ENCODE measurements around the gene CCDC187.

CCDC187 gene

DNA sequence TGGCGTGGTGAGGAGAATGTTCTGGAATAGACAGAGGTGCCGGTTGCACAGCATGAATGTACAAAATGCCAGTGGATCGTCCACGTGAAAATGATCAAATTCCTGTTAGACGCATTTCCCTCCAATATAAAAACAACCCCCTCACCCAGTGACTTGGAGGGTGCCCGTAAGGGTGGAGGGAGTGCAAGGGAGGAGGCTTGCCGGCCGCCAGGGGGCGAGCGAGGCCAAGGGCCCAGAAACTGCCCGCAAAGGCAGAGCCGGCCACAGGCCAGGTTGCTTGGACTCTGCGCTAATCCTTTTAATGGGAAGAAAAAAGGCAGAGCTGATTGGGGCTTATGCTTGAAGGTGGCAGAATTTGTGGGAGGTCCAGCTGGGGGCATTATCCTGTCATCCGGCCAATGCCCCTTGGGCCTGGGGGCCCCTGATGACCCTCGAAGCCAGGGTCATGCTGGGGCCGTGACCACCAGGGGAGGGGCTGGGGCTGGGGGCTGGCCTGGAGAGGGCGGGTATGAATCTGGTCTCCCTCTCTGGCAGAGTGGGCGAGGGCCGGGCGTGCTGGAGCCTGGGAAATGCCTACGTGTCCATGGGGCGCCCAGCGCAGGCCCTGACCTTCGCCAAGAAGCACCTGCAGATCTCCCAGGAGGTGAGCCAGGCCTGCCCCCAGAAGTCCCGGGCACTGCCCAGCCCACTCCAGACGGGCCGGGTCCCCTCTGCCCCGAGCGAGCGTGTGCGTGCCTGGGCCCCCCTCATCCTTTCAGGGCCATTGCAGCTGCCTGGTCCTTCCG is 35.5 kb upstream of the CCDC187 start:
- DNase-seq = no peak

DNA sequence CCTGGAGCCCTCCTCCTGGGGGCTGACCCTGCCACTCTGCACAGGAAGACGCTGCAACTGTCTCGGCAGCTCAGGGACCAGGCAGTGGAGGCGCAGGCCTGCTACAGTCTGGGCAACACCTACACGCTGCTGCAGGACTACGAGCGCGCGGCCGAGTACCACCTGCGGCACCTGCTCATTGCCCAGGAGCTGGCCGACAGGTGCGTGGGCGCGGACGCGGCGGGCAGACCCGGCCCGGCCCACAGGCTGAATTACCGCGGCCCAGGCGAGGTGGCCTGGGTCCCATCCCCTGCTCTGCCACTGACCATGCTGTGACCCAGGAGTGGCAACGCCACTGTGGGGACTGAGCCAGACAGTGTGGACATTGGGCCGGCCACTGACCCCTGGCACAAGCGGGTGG is 34.6 kb upstream of the CCDC187 start:
- no peak for DNase-seq

DNA sequence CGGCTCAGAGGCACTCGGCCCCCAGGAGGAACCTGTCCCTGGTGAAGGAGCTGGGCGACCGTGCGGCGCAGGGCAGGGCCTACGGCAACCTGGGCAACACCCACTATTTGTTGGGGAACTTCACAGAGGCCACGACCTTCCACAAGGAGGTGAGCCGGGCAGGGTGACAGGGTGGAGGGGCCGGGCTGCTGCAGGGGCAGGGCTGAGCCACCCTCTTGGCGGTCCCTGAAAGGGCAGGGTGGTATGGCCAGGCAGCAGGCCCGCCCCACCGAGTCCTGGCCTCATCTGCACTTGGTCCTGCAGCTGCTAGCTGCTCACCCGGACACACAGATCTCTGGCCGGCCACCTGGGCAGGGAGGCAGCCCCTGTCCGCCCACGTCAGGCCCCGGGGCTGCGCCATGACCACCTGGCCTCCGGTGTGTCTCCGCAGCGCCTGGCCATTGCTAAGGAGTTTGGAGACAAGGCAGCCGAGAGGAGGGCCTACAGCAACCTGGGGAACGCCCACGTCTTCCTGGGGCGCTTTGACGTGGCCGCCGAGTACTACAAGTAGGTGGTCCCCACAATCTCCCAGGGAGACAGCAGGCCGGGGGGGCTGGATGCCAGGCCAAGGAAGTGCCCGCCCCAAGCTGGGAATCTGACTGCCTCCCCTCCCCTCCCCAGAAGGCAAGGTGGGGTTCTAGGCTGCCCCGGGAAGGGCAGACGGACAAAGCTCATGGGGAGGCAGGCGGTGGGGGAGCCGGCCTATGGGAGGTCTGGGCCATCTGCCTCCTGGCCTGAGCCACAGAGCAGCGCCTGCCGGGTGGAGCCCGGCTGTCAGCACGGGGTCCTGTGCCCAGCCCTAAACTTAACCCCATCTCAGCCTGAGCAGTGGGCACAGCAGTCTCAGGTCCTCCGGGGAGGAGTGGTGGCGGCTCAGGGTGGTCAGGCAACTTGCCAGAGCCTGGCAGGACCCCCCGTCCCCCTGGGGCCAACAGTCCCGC is 33.8 kb upstream of the CCDC187 start:
- no peak for DNase-seq

DNA sequence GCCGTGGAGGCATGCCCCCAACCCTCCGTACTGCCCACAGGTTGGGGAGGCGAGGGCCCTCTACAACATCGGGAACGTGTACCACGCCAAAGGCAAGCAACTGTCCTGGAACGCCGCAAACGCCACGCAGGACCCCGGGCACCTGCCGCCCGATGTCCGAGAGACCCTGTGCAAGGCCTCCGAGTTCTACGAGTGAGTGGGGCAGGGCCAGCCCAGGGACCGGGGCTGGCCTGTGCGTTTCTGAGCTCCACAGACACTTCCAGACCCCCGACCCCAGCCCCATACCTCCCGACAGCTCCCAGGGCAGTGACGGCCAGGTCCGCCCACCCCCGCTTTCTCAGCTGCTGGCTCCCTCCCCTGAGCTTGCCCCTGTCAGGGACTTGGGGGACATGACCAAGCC is 33.0 kb upstream of the CCDC187 start:
- no peak for DNase-seq

DNA sequence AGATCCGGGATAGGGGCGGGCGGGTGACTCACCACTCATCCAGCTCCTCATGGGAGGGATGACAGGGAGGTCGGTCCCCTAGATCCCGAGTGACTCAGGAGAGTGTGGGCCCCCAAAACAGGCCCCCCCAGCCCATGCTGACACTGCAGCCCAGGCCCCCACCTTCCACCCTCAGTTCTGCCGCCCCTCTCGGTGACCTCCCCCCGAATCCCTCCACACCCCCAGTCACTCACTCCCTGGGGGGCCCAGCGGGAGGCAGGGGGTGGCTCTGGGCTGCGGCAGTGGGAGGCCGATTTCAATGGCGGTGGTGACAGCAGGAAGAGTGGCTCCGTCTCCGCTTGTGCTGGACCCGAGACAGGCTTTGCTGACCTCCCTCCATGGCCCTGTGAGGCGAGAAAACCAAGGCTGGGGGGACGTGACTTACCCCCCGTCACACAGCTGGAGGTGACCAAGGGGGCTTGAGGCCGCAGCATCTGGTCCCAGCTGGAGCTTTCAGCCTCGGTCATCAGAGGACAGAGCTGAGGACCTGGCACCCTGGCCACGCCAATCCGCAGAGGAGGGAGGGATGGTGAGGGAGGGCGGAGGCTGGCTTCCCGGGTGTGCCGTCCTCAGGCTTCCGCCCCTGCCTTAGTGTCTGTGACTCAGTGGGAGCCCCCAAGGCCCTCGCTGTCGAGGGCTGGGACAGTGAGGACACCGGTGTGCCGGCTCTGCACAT is 32.4 kb upstream of the CCDC187 start:
- no peak for DNase-seq

DNA sequence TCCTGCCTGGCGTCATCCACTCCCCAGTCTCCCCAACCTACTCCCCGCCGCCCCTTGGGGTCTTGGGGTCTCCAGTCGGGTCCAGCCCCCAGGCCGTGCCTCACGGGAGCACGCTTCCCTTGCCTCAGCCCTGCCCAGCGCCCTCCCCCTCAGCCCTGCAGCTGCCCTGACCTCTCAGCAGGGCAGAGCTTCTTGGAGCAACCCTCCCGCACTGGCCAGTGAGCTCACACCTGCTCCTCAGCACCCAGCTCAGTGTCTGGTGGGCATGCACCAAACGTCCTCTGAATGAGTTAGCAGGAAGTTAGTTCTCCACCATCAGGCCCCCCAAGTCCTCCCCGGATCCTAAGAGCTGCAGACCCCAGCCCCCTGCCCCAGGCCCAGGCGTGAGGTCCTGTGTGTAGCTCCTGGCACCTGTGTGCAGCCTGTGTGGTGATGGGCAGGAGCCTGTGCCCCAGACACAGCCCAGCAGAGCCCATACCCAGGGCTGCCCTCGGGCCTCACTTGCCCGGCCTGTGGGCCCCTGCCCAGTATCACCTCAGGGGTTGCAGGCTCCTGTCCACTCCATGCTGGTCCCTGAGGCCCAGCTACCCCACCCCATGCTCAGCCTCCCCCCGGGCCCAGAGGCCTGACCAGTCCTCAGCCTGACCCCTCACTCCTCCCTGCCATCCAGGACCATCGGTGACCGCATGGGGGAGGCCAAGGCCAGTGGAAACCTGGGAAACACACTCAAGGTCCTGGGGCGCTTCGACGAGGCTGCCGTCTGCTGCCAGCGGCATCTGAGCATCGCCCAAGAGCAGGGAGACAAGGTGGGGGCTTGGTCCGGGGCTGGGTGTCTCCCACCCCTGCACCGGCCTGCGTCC is 31.6 kb upstream of the CCDC187 start:
- no peak for DNase-seq

DNA sequence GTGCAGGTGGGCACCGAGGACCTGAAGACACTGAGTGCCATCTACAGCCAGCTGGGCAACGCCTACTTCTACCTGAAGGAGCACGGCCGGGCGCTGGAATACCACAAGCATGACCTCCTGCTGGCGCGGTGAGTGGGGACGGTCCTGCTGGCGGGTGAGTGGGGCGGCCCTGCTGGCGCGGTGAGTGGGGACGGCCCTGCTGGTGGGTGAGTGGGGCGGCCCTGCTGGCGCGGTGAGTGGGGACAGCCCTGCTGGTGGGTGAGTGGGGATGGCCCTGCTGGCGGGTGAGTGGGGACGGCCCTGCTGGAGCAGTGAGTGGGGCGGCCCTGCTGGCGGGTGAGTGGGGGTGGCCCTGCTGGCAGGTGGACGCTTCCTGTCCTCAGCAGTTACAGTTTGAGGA is 30.6 kb upstream of the CCDC187 start:
- DNase-seq = no peak

DNA sequence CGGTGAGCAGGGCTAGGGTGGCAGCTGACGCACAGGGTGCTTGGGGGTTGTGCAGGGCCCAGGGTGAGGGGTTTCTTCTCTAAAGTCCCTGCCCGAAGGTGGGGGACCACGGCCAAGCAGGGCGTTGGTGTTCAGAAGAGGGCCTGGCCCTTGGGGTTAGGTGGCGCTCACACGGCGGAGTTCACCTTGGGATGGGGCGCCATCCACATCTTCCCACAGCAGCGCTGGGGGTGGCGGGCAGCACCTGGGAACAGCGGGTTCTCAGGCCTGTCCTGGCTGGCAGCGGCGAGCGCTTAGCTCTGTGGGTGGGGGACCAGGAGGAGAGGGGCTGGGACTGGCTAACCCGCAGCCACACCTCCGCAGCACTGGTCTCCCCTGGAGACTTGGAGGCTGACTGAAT is 29.6 kb upstream of the CCDC187 start:
- DNase-seq = no peak

DNA sequence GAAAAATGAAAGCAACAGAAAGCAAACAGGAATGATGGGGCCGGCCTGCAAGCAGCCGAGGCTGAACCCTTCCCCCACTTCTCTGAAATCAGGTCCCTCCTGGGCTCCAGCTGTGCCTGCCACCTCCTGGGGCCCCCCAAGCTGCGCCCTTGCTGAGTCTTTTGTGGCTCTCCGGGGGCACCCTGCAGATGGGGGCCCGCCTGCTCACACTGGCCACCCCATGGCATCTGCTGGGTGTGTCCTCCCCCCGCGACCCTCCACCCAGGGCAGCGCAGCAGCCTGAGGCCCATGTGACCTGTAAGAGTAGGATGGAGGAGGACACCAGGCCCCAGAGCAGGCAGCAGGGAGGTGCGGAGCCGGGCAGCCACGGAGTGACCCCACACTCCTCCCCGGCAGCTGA is 29.2 kb upstream of the CCDC187 start:
- no peak for DNase-seq

DNA sequence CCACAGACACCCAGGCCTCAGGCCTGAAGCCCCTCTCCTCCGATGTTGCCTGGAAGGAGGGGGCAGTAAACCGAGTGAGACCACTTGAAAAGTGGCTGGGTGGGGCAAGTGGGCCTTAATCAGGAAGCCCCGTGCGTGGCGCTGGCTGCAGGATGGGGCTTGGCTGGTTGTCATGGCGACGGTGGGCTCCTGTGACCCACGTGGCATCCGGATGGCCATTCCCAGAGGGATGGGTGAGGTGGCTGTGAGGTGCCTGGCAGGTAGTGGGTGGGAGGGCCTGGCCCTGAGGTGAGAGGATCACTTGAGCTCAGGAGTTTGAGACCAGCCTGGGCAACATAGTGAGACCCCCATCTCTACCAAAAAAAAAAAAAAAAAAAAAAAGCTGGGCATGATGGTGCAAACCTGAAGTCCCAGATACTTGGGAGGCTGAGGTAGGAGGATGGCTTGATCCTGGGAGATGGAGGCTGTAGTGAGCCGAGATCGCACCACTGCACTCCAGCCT is 28.6 kb upstream of the CCDC187 start:
- no peak for DNase-seq

DNA sequence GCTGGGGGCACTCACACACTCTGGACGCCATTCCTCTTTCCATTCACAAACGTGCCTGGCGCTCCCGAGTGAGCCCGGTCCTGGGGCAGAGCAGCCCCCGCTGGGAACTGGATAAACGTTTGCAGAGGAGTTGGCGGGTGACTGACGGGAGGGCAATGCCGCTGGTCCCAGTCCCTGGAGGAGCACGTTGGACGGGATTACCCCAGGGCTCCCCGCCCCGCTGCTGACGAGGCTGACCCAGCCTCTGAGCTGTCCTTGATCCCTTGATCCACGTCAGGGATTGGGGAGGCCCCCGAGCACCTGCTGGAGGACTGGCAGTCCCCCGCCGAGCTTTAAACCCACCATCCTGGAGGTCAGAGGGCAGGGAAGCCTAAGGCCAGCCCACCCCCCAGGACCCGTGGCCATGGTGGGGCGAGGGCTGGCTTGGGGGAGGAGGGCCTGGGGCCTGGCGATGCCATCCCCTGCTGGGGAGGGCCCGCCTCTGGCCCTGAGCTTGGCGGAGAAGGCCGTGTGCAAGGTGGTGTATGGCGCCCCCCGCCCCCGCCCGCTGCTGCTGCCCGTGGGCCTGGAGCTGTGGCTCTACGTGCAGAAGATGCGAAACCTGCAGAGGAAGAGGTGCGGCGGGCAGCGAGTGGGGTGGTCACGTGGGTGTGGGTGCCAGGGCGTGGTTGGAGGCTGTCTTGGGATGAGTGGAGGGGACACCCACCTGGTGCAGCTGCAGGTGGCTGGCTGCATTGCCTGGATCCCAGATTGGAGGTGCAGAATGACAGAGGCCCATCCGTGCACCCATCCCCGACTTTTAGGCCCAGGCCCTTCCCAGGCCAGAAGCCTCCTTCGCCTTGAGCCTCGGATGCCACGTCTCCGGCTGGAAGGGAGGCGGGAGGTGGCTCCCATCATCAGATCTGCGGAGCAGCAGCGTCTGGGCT is 27.9 kb upstream of the CCDC187 start:
- no peak for DNase-seq

DNA sequence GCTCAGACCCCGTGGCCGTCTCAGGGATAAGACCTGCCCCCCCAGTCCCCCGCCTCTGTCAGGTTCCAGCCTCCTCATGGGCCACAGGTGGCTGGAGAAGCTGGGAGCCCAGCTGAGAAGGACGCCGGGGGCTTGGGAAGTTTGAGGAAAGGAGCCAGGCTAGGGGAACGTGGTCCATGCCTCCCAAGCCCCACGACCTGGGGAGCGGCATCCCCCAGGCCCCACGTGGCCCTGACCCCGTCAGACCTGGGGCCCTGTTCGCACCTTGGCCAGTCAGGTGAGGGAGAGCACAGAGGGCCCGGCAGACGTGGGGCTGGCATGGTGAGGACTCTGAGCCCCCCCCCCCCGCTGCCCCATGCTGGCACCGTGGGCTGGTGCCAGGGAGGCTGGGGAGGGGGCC is 27.1 kb upstream of the CCDC187 start:
- no peak for DNase-seq

DNA sequence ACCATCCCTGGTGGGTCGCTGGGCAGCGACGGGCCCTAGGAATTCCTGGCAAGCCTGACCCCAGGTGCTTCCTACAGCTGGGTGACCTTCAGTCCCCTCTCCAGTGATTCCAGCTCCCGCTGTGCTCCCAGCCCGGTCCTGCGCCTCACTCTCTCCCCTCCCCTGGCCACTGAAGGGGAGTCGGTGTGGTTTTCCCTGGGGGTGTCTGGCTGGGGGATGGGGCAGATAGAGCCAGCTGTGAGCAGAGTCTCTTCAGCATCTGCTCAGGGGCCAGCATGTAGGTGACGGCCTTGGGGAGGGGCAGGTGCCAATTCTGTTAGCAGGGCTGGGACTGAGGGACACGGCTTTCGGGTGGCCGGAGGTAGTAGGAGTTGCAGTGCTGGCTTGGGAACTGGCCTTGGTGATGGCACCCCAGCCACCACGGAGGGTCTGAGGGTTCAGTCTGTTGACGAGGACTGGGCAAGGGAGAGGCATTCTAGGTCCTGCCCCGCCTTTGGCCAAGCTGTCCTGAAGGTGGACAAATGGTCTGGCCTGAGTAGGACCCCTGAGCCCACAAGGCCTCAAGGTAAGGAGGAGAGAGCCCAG is 26.6 kb upstream of the CCDC187 start:
- DNase-seq = no peak

DNA sequence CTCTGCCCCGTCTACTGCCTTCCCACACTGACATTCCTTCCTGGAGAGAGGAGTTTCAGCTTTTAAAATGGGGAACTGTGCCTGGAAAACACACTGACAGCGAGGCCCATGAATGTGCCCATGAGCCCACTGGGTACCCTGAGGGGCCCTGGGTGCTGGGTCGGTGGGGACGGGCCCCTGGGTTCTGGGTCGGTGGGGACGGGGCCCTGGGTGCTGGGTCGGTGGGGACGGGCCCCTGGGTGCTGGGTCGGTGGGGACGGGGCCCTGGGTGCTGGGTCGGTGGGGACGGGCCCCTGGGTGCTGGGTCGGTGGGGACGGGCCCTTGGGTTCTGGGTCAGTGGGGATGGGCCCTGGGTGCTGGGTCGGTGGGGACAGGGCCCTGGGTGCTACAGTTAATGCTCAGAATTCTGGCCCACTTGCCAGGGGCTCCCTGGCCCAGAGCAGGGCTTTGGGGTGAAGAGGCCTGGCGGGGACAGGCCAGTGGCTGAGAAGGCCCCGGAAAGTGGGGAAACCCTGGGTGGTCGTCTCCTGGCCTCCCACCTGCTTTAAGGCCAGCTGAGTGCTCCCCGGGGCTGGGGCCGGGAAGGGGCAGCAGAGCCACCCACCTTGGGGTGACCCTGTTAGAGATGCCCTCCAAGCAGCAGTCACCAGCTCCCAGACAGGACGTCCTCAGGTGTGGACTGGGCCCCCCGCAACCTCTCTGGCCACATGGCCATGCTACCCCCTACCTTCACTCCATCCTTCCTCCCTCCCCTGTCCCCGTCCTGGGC is 25.9 kb upstream of the CCDC187 start:
- no peak for DNase-seq

DNA sequence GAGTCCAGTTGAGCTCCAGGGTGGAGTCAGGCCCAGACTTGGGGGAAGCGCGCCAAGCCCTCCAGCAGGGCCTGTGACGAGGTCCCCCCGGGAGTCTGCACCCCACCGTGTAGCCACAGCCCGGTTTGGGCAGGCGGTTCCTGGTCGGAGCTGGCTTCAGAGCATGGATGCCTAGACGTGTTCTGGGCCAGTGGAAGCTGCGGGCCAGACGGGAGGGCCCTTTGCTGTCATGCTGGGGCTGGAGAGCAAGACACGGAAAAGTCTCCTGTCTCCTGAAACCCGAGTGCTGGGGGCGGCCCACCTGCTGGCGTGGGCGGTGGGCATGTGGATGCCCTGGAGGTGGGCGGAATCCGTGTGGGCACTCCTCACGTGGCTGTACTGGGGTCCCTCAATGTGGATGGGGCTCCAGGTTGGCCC is 25.3 kb upstream of the CCDC187 start:
- no peak for DNase-seq

DNA sequence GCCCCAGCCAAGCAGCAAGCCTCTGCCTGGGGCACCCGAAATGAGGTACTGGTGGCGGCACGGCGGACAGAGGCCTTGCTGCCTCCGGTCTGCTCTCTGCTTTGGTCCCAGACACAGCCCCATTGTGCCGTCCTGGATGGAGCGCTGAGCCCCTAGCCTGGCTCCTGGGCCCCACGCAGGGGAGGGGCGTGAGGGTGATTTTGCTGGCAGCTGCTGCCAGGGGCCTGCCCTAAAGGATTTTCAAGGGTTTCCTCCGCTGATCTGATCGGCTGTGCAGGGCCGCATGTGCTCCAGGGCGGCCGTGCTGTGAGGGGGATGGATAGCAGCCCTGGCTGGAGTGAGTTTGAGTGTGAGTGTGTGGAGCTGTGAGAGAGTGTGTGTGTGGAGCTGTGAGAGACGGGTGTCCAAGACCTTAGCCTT is 24.7 kb upstream of the CCDC187 start:
- no peak for DNase-seq

DNA sequence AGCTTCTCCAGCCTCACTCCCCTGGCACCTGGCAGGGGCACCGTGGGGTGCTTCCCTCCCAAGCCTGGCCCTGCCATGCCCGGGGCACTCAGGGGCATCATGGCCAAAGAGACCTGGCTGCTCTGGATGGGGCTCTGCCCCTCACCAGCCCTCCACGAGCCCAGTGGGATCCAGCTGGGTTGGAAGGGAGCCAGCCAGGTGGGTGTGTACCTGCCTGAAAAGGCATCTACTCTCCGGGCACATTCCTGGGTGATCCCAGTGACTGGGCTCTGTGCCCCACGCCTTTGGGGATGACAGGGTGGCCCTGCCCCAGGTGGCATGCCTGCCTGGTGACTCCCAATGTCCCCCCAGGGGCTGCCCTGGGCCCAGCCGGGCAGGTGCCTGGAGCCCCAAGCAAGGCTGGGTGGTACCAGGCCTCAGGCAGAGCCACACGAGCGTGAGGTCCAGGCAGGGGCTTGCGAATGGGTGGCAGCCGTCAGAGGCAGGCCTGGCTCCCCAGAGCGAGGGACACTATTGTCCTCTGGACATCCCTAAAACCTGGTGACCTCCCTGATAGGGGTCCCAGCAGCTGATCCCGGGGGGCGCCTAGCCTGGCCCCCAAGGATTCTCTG is 24.2 kb upstream of the CCDC187 start:
- no peak for DNase-seq

DNA sequence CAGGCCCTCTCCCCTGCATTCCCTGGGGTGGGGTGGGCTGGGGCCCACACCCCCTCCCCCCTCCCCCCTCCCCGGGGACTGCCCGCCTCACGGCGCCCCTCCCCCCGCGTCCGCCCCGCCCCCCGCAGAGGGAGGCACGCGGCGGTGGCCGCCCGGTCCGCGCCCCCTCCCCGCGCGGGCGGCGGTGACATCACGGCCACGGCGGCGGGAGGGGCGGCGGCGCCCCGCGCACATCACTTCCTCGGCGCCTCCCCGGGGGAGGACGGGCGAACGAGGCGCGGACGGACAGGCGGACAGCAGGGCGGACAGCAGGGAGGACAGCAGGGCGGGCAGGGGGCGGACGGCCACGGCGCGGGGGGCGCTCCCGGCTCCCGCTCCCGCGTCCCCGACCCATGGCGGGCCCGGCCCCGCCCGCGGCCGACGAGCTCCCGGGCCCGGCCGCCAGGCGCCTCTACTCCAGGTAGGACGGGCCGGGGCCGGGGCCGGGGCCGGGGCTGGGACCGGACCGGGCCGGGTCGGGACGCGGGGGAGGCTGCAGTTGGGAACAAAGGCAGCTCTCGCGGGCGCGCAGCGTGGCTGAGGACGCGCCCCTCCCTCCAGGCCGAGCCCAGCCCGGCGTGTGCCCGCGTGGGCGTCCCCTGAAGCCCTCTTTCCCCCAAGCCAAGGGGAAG is 23.5 kb upstream of the CCDC187 start, which contains the start of gene GPSM1:
TSS of gene GPSM1 (plus strand) at position 236 of the 671 bp plus-strand sequence. CDS start at position 393, 157 bp downstream.
- no peak for DNase-seq
